Gastrocnemius medialis (tissue), 4 donors: ENCODE data around the gene KLHL21. TPM values are rescaled to one million over a fixed set of nuclear protein-coding genes. Genes with fewer than 3 reads are reported as not detected.
A peak's percentile ranks its signal among the peaks of the same experiment; 100 is the strongest.

Source experiments
- ATAC-seq, 2 donors: fragments of 150-250 bp; one replicate each; pipeline ENCODE4 v1.9.1; 2016
- DNase-seq, 2 donors: peaks; one replicate each; pipeline ENCODE4 v3.0.0-alpha.2; 2019
- H3K27ac ChIP-seq, 4 donors: fragments of 200-600 bp; sonication (generic); 1 replicate in 1 of 4; 2 replicates in 3 of 4; pipeline ENCODE4 v1.5.1; 2016 to 2018; ENCODE audit warnings: mild to moderate bottlenecking in 2 of 4, moderate library complexity in 1 of 4
- H3K27me3 ChIP-seq, 3 donors: fragments of 200-600 bp; sonication (generic) in 2 of 3; 1 replicate in 1 of 3; 2 replicates in 2 of 3; pipeline versions ENCODE4 v1.5.1 to v1.6.0; 2016 to 2019; ENCODE audit warnings: mild to moderate bottlenecking in 1 of 3, moderate library complexity in 1 of 3
- H3K36me3 ChIP-seq, 2 donors: fragments of 200-600 bp; sonication (generic) in 1 of 2; one replicate each; pipeline ENCODE4 v1.5.1; 2017 to 2018
- H3K4me1 ChIP-seq, 2 donors: fragments of 200-600 bp; sonication (generic) in 1 of 2; one replicate each; pipeline ENCODE4 v1.5.1; 2016 to 2017; ENCODE audit warnings: mild to moderate bottlenecking in 2 of 2
- H3K4me3 ChIP-seq, 4 donors: fragments of 200-600 bp; sonication (generic) in 3 of 4; 1 replicate in 1 of 4; 2 replicates in 3 of 4; pipeline ENCODE4 v1.5.1; 2016 to 2019; ENCODE audit warnings: mild to moderate bottlenecking in 2 of 4
- H3K9me3 ChIP-seq, 3 donors: fragments of 200-600 bp; sonication (generic) in 2 of 3; 1 replicate in 1 of 3; 2 replicates in 2 of 3; pipeline ENCODE4 v1.5.1; 2016 to 2019
- POLR2A ChIP-seq, 2 donors: fragments of 450-650 bp; IDR thresholded peaks; one replicate each; pipeline ENCODE4 v1.6.1; 2017; ENCODE audit warnings: antibody characterized with exemption in 2 of 2, mild to moderate bottlenecking in 2 of 2, moderate library complexity in 2 of 2
- in situ Hi-C, 4 donors: fragments of 200-750 bp; cut with MboI; loops; one replicate each; pipeline versions ENCODE4 v1.15.0 to v1.8.0; 2017; ENCODE audit warnings: low sequenced_read_pairs in 4 of 4
- intact Hi-C: fragments of 100-400 bp; cut with DNase I; formaldehyde crosslinking; loops from one replicate; pipeline ENCODE4 v1.15.1; 2023; ENCODE audit warnings: low total_unique reads
- total RNA-seq, 4 donors: library from RNA; depleted of rRNA; stranded (reverse); fragments of >200 nt; gene quantifications; one replicate each; pipeline versions ENCODE4 v1.1.0 to v1.2.3, GENCODE V29; 2016
- TF ChIP-seq, protein P1 (sequence below), 5 experiments: fragments of 450-650 bp in 3 of 5; fragments of 200-600 bp in 2 of 5; sonication (generic) in 2 of 5; IDR thresholded peaks in 4 of 5; conservative IDR thresholded peaks in 1 of 5; 1 replicate in 4 of 5; 2 replicates in 1 of 5; pipeline ENCODE4 v1.5.1; 2016 to 2019; ENCODE audit warnings: antibody characterized with exemption in 5 of 5, mild to moderate bottlenecking in 3 of 5, moderate library complexity in 3 of 5

KLHL21 gene
- total RNA-seq, 4 donors from 2014 or later = 176 to 481 (median 267) TPM

DNA sequence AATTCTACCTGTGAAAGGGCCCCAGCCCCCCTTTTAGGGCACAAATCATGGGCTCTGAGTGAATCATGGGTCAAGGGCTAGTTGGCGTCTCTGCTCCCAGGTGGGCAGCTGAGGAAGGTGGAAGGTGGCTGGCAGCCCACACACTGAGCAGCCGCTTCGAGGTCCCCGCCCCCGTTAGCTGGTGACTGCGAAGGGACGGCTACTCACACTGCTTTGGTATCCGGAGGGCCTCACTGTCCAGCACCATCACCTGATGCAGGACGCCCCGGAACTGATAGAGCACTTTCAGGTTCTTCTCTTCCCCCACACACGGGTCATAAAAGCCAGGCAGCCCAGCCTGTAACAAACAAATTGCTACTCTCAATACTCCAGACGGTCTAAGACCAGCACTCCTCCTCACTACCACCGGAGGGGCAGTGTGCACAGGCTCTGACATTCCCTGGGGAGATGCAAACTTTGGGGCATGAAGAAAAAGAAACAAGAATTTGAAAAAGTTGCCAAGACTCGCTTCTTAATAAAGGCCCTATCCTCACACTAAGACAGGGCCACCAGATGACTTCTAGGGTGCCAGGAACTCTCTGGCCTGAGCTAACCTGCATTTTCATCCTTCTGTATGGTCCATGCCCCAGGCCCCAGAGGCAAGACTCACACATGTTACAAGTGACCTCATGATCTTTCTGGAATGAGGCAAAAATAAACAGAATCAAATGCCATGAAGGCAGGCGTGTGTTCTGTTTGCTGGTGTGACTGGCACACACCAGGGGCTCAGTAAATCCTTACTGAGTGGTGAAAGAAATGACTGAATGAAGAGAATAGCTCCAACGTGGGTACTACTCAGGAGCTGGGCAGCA is 33.5 kb upstream of the KLHL21 start:
- no peak for DNase-seq
- intact Hi-C loops (no loop called here), in situ Hi-C loops (loop anchor here (5.0 to 25.0 kb wide), 4 partner anchors 51 to 149 kb away; partner anchors contain the start of genes NOL9 (in 1 of the 4), PLEKHG5 (in 1 of the 4) and ZBTB48 (in 1 of the 4))
- no peaks in the 10 kb centered on the region for H3K27me3 ChIP-seq
- peaks cover 0 to 10% of the 10 kb centered on the region in 2 donors for H3K4me1 ChIP-seq
- H3K27ac ChIP-seq = no peak overlapping the region
- TF ChIP-seq, protein P1, sequence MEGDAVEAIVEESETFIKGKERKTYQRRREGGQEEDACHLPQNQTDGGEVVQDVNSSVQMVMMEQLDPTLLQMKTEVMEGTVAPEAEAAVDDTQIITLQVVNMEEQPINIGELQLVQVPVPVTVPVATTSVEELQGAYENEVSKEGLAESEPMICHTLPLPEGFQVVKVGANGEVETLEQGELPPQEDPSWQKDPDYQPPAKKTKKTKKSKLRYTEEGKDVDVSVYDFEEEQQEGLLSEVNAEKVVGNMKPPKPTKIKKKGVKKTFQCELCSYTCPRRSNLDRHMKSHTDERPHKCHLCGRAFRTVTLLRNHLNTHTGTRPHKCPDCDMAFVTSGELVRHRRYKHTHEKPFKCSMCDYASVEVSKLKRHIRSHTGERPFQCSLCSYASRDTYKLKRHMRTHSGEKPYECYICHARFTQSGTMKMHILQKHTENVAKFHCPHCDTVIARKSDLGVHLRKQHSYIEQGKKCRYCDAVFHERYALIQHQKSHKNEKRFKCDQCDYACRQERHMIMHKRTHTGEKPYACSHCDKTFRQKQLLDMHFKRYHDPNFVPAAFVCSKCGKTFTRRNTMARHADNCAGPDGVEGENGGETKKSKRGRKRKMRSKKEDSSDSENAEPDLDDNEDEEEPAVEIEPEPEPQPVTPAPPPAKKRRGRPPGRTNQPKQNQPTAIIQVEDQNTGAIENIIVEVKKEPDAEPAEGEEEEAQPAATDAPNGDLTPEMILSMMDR (IDR thresholded peaks at IDR 0.05 in 4 of 5, conservative IDR thresholded peaks at IDR 0.05 in 1 of 5) = no peak
- TF ChIP-seq POLR2A (IDR thresholded peaks at IDR 0.05) = no peak
- H3K4me3 ChIP-seq = no peak overlapping the region
- ATAC-seq = no peak
- no peaks in the 10 kb centered on the region for H3K9me3 ChIP-seq
- H3K36me3 ChIP-seq = peaks cover 0 to 82% of the 10 kb centered on the region in 2 donors

DNA sequence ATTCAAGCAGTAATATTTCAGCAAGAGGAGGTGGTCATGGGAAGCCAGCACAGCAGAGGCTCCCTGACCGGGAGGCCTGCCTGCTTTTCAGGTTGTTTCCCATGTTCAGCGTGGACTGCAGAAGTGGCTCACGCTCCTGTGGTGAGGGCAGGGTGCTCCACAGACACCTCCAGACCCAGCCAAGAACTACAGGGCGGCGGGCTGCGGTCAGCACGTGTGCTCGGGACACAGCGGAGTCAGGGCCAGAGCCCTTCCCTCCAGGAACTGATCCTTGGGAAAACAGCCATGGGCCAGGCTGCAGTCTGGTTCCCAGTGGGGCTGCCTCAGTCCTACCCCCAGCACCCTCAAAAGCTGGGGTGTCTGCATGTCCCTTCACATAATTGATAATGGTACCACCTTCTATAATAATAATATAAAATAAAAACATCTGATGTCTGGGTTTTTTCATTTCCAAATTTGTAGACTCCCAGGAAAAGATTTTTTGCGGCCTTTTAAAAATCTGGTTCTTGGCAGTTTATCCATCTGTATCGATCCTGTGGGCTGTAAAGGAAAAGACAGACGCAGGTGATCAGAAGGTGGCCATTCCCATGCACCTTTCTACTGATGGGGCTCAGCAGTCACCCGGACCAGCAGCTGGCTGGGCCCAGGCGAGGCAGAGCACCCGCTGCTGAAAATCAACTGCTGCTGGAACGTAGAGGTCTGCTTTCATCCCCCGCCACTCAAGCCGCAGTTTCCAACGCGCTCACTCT is 32.7 kb upstream of the KLHL21 start:
- no peaks in the 10 kb centered on the region for H3K27me3 ChIP-seq
- H3K36me3 ChIP-seq = peaks cover 0 to 83% of the 10 kb centered on the region in 2 donors
- peak overlapping the region in 2 of 4 donors; percentile 12 to 62 for H3K27ac ChIP-seq
- no peak overlapping the region for H3K4me3 ChIP-seq
- no peak for DNase-seq
- TF ChIP-seq, protein P1 (IDR thresholded peaks at IDR 0.05 in 4 of 5, conservative IDR thresholded peaks at IDR 0.05 in 1 of 5) = no peak
- TF ChIP-seq POLR2A (IDR thresholded peaks at IDR 0.05) = no peak
- ATAC-seq = peak in 1 of 2 donors; percentile 1
- peaks cover 0 to 10% of the 10 kb centered on the region in 2 donors for H3K4me1 ChIP-seq
- in situ Hi-C loops (loop anchor here (5.0 to 25.0 kb wide), 4 partner anchors 51 to 148 kb away; partner anchors contain the start of genes NOL9 (in 1 of the 4), PLEKHG5 (in 1 of the 4) and ZBTB48 (in 1 of the 4)), intact Hi-C loops (no loop called here)
- H3K9me3 ChIP-seq = no peaks in the 10 kb centered on the region

DNA sequence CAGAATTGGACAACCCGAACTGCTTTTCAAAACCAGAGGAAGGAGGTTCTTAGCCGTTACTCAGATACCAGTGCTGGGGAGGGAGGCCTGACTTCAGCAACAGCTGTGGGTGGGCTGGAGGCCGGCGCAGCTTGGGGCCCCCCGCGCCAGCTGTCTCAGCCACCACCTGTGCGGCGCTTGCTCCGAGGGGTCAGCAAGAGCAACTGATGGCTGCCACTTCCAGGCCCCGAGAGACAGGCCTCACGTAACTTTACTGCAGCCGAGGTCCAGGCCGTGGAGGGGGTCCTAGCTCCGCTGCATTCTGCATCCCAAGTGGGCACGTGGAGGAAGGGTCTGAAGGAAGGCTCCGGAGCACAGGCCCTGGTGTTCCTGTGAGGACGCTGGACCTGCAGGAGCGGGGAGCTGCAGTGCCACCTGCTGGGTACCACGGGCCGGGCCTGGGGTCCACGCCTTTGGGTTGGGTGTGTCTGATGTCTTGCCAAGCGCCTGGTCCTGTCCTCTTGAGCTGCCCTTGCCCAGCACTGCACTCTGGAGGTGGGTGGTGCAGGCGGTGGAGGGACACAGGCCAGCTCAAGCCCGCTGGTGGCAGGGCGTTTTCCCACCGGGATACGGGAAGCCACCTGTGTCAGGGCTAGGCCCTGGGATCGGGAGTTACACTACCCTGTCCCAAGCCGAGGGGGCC is 31.8 kb upstream of the KLHL21 start:
- Histone ChIP-seq H3K4me1 (peaks cover 0 to 10% of the 10 kb centered on the region in 2 donors), H3K27me3 (no peaks in the 10 kb centered on the region), H3K36me3 (peaks cover 0 to 83% of the 10 kb centered on the region in 2 donors), H3K9me3 (no peaks in the 10 kb centered on the region), H3K27ac (peak overlapping the region in 2 of 4 donors; percentile 12 to 62), H3K4me3 (no peak overlapping the region)
- peak; percentile 70 to 89 for ATAC-seq
- peak; percentile 60 to 88 for DNase-seq
- intact Hi-C loops = no loop called here
- TF ChIP-seq, protein P1 (IDR thresholded peaks at IDR 0.05 in 4 of 5, conservative IDR thresholded peaks at IDR 0.05 in 1 of 5) = peak; percentile 57 to 77 (median 68)
- TF ChIP-seq POLR2A (IDR thresholded peaks at IDR 0.05) = no peak
- in situ Hi-C loops = loop anchor here (5.0 to 25.0 kb wide), 4 partner anchors 50 to 147 kb away; partner anchors contain the start of genes NOL9 (in 1 of the 4), PLEKHG5 (in 1 of the 4) and ZBTB48 (in 1 of the 4)
